GM12878 (cell line): ENCODE measurements around the gene SIN3A. TPM values are rescaled to one million over a fixed set of nuclear protein-coding genes. Genes with fewer than 3 reads are reported as not detected.

ENCODE experiments used
- CUX1 ChIP-seq: IDR thresholded peaks from 2 replicates; pipeline ENCODE4 v1.6.1; 2012; ENCODE audit warnings: improper control_type of control experiment, low read depth, low read length; ENCODE audit not compliant: insufficient replicate concordance
- NBN ChIP-seq: fragments of 450-650 bp; IDR thresholded peaks from 2 replicates; pipeline ENCODE4 v1.6.1; 2016
- TAF1 ChIP-seq: IDR thresholded peaks from 2 replicates; pipeline ENCODE4 v1.6.1; 2011; ENCODE audit warnings: mild to moderate bottlenecking, low read depth, low read length, borderline replicate concordance
- polyA plus RNA-seq, 11 experiments: library from polyadenylated mRNA; depleted of rRNA in 4 of 11; unstranded in 6 of 11; stranded (reverse) in 5 of 11; fragments of >200 nt; fragmentation: Nextera tagmentation in 4 of 11; fragmentation: Illumina TruSeq in 1 of 11; extraction: Ambion mirVana in 4 of 11; extraction: Trizol in 1 of 11; gene quantifications; 1 replicate in 1 of 11; 2 replicates in 10 of 11; pipeline versions ENCODE4 v1.2.1 to v1.2.3, GENCODE V29; 2011 to 2016; ENCODE audit warnings: inconsistent platforms in 2 of 11, missing spikeins in 2 of 11, low read depth in 1 of 11
- total RNA-seq, 4 experiments: library from RNA; depleted of rRNA in 3 of 4; stranded (reverse); fragments of >200 nt in 3 of 4; fragmentation: Illumina TruSeq in 1 of 4; extraction: Trizol in 1 of 4; gene quantifications; 2 replicates each; pipeline versions ENCODE4 v1.2.1 to v1.2.3, GENCODE V29; 2013 to 2021

The SIN3A gene
- total and polyA plus RNA-seq, 10 of the 15 experiments (the other 5 are each of a cell fraction or from before 2014, with no cell fraction given), result 6.4 to 62.2 (median 29.2) TPM

GRCh38 chr15:75450307-75451201 is 936 bp downstream of the SIN3A start (continued):
- TF ChIP-seq CUX1 (no peak), NBN (peak; percentile 81; the same call in 1 of the 2 replicates), TAF1 (0 out of 2 replicates have a peak, but pooled peaks have one; percentile 12)
